Fibroblast of pulmonary artery (primary cell): ENCODE results near the gene PRORP.
"Not testable (repeated sequence)": the region's sequence is repeated elsewhere in the genome, so short reads cannot be mapped to it uniquely, and the experiment has no call there.

Source experiments
- DNase-seq: peaks from one replicate; pipeline ENCODE4 v3.0.0-alpha.2; 2010; ENCODE audit warnings: low read depth
- H3K4me3 ChIP-seq: replicated peaks from 2 replicates; pipeline ENCODE4 v1.5.1; 2011; ENCODE audit warnings: low read depth, mild to moderate bottlenecking, control low read depth, low read length, moderate library complexity
- CTCF ChIP-seq: IDR thresholded peaks from 2 replicates; pipeline ENCODE4 v1.5.1; 2011; ENCODE audit warnings: mild to moderate bottlenecking, control low read depth, low read length, inconsistent platforms; ENCODE audit errors: missing control alignments

The PRORP gene

GRCh38 chr14:35121887-35122695 lies at the start of gene PRORP, which contains the start of gene PPP2R3C:
PRORP (plus strand) TSS chr14:35122552; CDS start chr14:35123246, 694 bp downstream.
PPP2R3C (minus strand) TSS chr14:35121990; CDS start chr14:35121959, 31 bp downstream.
- no peak for TF ChIP-seq CTCF
- DNase-seq, result peak; percentile 95
- peak within 1 kb of the TSS; percentile 96 for H3K4me3 ChIP-seq

- TF ChIP-seq CTCF, result no peak
- peak; percentile 18 for DNase-seq
Observed at GRCh38 chr14:35073486-35073885, 48.9 kb upstream of the PRORP start.

GRCh38 chr14:35078082-35078481 lies 44.3 kb upstream of the PRORP start:
- no peak for TF ChIP-seq CTCF
- no peak overlapping the region for H3K4me3 ChIP-seq
- no peak for DNase-seq

More at GRCh38 chr14:35073486-35073885, 48.9 kb upstream of the PRORP start:
- no peak overlapping the region for H3K4me3 ChIP-seq

- DNase-seq, result peak; percentile 8
- no peak for TF ChIP-seq CTCF
- no peak overlapping the region for H3K4me3 ChIP-seq
Observed at GRCh38 chr14:35079742-35080141, 42.6 kb upstream of the PRORP start.

GRCh38 chr14:35083530-35084150 lies 38.7 kb upstream of the PRORP start:
- TF ChIP-seq CTCF, result no peak
- no peak overlapping the region for H3K4me3 ChIP-seq
- no peak for DNase-seq

- no peak for TF ChIP-seq CTCF
- no peak overlapping the region for H3K4me3 ChIP-seq
- no peak for DNase-seq
Observed at GRCh38 chr14:35085441-35085840, 36.9 kb upstream of the PRORP start.

GRCh38 chr14:35088514-35088913 lies 33.8 kb upstream of the PRORP start:
- TF ChIP-seq CTCF, result no peak
- no peak overlapping the region for H3K4me3 ChIP-seq
- no peak for DNase-seq

GRCh38 chr14:35094645-35095044 lies 27.7 kb upstream of the PRORP start:
- not testable (repeated sequence) for H3K4me3 ChIP-seq

More at GRCh38 chr14:35094645-35095044, 27.7 kb upstream of the PRORP start:
- not testable (repeated sequence) for DNase-seq
